ENCODE measurements around the gene RCAN3.
"Not testable (repeated sequence)": the region's sequence is repeated elsewhere in the genome, so short reads cannot be mapped to it uniquely, and the experiment has no call there.

RCAN3 gene

DNA sequence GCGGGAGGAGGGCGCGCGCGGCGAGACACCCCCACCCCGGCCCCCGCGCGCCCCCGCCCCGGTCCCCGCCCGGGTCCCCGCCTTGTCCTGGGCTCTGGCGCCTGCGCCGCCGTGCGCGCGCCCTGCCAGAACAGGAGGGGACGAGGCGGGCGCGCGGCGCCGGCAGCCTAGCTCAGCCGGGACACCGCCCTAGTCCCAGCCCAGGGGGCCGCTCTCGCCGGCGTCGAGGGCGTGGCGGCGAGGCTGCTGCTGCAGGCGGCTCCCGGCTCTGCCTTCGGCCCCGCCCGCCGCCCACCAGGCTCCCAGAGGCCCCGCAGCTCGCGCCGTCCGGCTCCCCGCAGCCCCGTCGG is at the start of gene RCAN3:
TSS of gene RCAN3 (plus strand) at position 128 of the 350 bp plus-strand sequence. CDS start 11,537 bp downstream, outside the sequence.
- DNase-seq, result peak; percentile 97

DNA sequence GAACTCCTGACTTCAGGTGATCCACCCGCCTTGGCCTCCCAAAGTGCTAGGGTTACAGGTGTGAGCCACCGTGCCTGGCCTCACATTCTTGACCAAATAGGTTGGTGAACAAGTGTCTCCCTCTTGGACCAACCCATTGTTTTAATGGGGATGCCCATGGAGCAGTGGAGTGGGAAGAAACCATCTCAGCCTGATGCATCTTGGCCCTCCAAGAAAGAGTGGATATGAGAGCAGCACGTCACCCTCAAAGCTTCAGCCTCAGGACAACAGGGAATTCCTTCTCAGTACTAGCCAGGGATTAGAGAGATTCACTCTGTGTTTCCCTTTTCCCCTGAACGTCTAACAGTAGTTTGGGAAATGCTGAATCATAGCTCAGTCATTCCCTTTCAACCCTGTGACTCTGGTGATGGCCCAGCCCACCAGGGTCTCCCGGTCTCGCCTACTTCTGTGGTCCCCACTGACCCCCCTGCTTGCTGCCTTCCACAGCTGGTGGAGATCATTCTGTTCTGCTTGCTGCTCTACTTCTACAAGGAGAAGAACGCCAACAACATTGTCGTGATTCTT is 49.6 kb upstream of the RCAN3 start:
- no peak for DNase-seq

DNA sequence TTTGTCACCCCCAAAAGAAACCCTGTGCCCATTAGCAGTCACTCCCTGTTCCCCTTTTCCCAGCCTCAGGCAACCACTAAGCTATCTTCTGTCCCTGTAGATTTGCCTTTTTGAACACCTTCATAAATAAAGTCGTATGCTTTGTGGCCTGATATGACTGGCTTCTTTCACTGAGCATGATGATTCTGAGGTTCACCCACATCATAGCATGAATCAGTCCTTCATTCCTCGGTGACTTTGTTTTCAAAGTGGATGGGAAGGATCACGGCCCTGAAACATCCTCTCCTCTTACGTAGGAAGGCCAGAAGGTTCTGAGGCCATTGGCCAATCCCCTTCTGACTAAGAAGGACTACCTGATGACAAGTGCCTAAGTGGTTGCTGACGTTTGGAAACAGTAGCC is 48.0 kb upstream of the RCAN3 start:
- DNase-seq, result no peak

DNA sequence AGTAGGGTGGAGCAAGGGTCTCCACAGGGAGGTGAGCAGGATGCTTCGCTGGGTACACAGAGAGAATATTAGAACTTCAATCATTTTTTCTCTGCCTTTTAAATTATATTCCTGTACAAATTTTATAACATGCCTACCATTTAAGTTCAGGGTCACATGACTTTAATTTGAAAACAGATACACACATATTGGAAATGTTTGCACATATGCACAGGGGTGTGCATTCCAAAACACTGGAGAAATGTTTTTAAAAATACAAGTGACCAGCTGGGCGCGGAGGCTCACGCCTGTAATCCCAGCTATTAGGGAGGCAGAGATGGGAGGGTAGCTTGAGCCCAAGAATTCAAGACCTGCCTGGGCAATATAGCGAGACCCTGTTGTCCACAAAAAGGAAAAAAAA is 47.4 kb upstream of the RCAN3 start:
- DNase-seq, result no peak

DNA sequence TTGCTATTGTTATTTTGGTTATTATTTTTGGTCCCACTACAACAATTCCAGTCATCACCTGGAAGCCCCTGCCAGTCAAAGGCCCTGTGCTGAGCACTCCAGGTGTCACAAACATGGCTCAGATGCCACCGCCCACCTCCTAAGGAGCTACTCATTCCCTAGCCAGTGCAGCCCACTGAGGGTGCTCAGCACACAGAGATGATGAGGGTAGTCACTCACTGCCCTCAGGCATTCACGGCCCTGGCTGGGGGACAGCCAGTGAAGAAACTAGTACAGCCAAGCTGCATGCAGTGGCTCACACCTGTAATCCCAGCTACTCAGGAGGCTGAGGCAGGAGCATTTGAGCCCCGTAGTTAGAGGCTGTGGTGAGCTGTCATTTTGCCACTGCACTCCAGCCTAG is 44.8 kb upstream of the RCAN3 start:
- DNase-seq, result no peak

DNA sequence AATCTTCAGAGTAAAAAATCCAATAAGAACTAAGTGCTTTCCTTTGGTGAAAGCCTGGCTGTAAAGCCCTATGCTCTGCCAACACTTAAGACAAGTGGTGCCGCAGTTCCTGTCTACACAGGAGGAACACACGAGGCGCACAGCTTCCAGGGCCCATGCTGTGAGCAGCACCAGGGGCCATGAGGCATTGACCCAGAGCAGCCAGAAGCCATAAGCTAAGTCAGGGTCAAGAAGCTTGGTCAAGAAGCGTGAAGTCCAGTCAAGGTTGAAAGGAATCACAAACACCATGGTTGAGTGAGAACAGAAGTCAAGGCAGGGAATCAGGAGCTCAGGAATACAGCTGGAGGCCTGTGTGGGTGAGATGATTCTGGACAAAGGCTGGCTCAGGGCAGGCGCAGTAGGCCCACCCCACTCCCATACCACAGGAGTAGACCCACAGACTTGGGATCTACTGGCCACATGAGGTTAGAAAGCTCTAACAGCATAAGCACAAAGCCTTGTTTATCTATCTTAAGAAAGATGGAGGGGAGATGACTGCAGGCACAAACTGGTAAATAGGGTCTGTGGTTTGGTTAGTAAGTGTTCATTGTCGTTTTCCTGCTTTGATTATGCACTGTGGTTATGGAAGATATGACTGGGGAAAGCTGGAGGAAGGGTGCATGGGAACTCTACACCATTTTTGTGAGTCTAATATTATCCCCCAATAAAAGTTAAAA is 42.9 kb upstream of the RCAN3 start:
- no peak for DNase-seq

DNA sequence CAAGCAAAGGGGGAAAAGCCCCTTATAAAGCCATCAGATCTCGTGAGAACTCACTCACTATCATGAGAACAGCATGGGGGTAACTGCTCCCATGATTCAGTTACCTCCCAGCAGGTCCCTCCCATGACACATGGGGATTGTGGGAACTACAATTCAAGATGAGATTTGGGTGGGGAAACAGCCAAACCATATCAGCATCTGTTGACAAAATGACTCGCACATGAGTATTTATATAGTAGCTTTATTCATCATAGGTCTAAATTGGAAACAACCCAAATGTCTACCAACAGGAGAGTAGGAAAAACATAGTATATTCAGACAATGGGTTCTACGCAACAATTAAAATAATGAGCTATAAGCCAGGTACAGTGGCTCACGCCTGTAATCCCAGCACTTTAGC is 40.5 kb upstream of the RCAN3 start:
- not testable (repeated sequence) for DNase-seq

DNA sequence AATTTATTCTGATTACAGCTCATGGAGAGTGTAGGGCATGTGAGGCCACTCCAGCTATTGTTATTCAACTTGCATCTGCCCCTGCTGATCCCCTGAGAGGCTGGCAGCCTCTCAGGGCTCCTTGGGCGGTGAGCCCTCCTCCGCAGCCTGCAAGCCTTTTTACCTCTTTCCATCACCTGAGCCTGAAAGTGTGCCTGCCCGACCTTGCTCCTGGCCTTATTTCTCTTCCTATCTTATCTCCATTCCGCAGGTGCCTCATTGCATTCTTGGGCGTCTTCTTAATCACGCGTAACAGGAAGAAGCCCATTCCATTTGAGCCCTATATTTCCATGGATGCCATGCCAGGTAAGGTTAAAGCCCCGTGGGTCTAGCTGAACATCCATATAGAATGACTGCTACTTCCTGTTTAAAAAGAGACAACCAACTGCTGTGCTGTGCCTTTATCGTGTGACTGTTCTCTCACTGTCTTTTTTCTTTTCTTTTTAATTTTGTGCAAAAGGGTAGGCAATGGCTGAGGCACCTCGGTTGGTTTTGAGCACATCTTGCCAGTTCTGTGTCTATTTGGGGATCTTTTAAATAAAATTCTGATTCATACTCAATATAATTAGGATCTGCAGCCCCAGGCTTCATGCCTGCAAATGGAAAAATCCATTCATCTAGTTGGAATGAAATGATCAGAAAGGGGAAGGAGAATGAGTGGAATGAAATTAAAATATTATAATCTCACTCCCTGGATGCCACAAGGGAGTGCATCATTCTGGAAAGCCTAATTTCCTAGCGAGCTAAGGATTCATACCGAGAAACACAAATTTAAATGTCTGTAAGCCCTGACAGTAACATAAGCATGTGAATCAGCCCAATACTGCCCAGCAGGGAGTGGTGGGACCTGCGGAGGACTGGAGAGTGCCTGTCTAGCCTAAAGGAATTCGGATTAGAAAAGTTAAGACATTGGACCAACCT is 38.6 kb upstream of the RCAN3 start:
- no peak for DNase-seq

DNA sequence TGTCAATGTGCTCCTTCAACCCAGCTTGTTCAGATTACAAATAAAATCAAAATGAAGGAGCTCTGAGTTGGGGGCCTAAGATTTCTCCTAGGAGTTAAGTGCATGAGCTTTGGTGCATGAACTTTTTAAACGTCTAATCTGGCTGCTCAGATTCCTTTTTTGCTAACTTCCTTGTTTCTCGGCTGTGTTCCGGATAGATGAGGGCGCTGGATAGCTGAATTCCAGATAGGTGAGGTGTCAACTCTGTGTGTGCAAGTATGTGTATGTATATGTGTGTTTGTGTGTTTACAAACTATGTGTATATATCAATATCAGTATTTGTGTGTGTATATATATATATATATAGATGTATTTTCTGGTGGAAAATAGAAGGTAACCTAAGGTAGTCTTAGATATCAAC is 37.5 kb upstream of the RCAN3 start:
- no peak for DNase-seq

DNA sequence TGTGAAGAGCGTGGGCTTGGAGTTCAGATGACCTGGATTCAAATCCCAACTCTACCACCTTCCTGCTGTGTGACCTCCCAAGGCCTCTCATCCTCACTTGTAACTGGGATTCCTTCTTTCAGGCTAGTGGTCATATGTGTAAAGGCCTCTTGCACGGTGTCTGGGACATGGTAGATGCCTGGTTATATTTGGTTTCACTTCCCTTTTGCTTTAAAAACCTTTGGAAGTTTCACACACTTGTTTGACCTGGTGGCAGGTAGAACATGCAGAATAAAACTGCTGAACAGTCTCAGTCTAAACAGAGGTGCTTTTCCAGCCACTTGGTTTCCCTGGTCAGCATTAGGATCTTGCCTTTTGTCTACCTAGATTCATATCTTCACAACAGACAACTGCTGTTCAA is 37.0 kb upstream of the RCAN3 start:
- DNase-seq, result no peak

DNA sequence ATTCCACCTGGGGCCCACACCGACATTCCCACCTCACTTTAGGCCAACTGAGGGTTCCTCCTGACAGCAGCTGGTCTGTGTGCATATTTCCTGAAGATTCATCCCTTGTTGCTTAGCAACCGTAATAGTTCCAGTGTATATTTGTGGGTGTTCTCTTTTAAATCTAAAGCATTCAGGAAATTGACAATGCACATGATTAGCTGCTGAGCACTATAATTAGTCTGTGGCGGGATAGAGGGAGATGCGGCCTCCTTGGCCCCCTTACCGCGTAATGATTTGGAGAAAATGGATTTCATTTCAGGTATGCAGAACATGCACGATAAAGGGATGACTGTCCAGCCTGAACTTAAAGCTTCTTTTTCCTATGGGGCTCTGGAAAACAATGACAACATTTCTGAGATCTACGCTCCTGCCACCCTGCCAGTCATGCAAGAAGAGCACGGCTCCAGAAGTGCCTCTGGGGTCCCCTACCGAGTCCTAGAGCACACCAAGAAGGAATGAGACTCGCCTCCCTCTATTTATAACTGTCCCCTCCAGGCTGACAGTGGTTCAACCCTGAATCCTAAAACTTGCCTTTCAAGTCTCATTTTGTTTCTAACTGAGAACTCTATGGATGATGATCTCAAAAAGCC is 33.8 kb upstream of the RCAN3 start:
- DNase-seq, result no peak

DNA sequence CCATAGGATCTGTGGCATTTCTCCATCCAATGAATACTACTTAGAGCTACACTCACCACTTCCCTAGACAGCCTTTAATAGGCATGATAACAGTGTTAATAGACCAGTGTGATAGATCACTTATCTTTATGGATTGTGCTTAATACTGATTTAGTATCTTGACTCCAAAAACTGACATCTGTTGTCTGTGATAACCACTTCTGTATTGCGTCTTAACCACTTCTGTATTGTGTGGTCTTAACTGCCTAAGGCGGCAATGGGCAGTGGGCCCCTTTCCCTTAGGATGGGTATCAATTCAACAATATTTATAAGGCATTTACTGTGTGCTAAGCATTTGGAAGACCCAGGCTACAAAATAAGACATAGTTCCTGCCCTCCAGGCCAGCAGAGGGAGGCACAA is 32.0 kb upstream of the RCAN3 start:
- DNase-seq, result peak; percentile 57

DNA sequence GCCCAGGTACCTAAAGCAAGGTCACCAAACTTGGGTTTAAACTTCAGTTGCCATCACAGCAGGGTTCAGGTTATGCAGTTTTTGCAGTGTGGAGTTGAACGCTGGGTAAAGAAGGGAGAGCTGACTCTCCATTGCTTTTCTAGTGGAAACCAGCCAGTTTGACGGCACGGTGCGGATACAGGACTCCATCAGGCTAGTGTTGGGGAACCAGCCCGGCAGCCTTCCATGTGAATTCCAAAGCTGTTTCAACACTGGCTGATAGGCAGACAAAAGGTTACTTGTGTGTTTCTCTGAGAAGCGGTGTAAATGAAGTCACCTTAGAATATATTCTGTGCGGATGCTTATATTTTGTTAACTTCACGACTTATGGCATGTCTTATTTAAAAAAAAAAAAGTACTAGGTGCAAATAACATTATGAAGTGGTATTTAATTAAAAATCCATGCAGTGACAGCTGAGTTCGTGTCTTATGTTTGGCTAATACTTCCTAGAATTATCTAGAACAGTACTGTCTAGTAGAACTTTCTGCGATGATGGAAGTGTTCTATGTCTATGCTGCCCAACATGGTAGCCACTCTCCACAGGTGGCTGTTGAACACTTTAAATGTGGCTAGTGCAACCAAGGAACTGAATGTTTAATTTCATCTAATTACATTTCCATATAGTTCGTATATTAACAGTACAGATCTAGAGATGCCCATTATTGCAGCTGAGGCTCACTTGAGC is 29.9 kb upstream of the RCAN3 start:
- no peak for DNase-seq

DNA sequence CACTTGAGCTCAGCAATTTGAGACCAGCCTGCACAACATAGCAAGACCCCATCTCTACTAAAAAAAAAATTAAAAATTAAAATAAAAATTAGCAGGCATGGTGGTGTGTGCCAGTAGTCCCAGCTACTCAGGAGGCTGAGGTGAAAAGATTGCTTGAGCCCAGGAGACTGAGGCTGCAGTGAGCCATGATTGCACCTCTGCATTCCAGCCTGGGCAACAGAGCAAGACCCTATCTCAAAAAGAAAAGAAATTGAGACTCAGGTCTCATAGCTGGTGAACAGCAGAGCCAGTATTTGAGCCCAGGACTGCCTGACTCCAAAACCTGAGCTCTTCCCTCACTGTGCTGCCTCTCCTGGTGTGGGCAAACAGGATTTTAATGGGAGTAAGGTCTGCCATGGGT is 28.4 kb upstream of the RCAN3 start:
- no peak for DNase-seq

DNA sequence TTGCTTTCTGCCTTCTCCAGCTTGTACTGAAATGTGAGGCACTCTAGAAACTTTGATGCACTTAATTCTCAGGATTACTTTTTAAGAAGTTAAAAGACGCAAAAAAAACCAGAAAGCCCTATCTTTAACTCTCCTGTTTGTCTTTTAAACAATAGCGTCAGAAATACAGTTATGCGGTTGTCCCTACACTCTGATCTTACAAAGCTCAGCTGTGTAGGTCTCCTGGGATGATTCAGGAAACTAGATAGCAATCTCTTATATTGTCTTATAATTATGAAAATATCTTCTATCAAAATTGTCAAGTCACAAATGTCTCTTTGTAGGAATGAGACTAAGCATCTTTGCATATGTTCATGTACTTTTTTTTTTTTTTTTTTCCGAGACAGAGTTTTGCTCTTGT is 26.9 kb upstream of the RCAN3 start:
- DNase-seq, result no peak

DNA sequence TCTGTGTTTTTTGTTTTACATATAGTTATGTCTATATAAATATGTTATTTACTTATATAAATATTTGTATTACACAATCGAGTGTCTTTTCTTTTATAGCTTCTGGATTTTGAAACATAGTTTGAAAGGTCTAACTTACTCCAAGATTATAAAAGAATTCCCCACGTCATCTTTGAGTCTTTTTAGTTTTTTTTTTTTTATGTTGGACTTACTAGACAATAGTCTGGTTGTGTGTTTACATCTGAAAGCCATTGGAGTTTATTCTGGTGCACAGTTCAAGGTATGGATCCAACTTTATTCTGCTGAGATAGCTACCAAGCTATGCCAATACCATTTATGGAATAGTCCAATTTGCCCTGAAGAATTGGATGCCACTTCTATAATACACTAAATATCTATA is 26.1 kb upstream of the RCAN3 start:
- DNase-seq, result no peak

DNA sequence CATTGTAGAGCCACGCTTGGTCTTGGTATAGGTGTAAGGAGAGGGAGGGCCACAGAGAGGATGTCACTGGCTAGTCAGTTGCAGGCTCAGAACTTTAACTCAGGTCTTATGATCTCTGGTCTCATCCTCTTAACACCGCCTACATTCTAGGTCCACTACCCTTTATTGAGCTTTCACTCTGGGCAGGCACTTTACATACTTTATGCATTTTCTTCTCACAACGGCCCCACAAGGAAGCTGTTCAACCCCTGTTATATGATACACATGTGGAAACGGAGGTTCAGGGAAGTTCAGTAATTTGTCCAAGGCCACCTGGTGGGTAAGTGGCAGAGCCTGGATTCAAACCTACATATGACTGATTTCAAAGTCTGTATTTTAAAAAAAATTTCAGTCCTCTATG is 25.3 kb upstream of the RCAN3 start:
- no peak for DNase-seq

DNA sequence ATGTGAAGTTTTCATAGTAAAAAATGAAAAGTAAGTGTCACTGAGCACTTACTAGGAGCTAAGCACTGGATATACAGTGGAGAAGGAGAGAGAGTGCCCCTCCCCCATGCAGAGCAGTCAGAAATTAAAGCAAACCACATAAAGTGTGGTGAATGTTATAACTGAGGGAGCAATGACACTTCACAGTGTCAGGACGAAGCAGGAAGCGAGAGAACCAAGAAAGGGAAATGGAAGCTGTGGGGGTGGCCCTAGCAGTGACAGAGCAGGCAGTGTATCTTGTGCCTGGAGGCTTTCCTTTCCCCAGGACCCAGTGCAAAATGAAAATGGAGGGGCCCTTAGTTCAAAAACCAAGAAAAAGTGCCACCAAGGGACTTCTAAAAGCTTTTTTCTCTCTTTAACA is 21.5 kb upstream of the RCAN3 start:
- peak; percentile 75 for DNase-seq

DNA sequence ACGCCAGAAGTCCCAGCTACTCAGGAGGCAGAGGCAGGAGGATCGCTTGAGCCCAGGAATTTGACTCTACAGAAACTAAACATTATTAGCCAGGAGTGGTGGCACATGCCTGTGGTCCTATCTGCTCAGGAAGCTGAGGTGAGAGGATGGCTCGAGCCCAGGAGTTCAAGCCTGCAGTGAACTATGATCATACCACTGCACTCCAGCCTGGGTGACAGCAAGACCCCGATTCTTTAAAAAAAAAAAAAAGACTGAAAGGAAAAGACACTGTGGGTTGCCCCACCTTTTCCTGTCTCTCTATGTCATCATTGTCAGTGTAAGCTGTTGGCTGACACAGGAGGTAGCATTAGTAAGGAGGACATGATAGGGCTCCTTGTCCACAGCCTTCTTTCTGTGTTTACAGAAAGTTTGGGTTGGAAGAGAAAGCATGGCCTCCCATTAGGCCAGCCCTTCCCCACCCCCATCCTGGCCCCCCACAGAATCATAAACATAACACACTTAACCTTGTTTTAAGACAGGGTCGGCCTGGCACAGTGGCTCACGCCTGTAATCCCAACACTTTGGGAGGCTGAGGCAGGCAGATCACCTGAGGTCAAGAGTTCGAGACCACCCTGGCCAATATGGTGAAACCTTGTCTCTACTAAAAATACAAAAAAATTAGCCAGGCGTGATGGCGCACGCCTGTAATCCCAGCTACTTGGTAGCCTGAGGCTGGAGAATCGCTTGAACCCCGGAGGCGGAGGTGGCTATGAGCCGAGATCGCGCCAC is 20.6 kb upstream of the RCAN3 start:
- DNase-seq, result peak; percentile 57

DNA sequence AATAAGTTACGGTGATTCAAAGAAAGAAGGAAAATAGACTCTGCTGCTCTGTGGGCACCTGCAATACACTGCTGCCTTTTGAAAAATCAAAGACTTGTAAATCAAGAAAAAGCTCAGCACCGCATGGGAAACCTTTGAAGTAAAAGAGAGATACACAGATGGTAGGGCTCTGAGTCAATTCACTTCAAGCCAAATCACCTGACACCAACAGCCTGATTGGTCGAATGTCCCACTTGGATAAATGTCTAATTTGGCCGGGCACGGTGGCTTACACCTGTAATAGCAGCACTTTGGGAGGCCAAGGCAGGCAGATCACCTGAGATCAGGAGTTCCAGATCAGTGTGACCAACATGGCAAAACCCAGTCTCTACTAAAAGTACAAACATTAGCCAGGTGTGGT is 19.2 kb upstream of the RCAN3 start:
- no peak for DNase-seq

DNA sequence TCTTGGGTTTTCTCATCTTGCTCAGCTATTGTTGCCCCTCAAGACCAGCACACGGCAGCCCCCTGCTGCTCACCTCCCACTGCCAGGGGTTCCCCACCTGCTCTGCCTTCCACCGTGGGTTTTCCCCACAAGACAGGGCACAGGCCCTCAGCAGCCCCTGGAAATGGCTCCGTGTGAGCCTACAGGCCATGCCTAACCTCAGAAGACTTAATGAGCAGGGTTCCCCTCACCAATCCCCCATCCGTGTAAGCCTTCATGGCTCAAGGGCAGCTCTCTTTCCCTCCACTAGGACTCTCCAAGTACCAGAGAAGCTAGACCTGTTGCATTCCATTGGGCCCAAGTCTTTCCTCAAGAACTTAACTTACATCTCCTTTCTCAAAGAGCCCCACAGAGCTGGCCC is 18.4 kb upstream of the RCAN3 start:
- DNase-seq, result no peak

Data from hematopoietic multipotent progenitor cell treated with erythropoietin and hydrocortisone succinate and interleukin-3 and kit ligand, for 4 days (in vitro differentiated cells).